Measurements from ENCODE around the gene ADPRH. TPM values are rescaled to one million over a fixed set of nuclear protein-coding genes. Genes with fewer than 3 reads are reported as not detected.

The ADPRH gene
- total and polyA plus RNA-seq, 10 of the 15 experiments (the other 5 are each of a cell fraction or from before 2014, with no cell fraction given) = 2.3 to 32.6 (median 19.0) TPM

DNA sequence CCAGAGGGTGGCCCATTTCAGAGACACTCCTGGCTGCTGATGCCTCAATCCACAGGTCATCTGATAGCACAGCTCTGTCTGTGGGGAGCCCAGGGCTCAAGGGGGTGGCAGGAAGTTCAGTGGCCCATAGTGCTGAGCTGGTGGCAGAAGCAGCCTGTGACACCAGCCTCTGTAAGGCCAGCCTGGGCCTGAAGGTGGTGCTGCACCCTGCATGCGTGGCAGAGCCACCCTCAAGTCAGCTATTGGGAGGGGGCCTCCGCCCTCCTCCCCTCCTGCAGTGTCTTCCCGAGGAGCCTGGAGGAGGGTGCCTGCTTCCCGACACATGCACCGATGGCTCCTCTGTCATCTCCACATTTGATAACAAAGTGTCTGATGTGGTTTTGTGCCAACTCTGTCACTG, 21.4 kb downstream of the ADPRH start (continued):
- 0 out of 2 replicates have a peak, but pooled peaks have one; percentile 24 for TF ChIP-seq NR2F1 (conservative IDR thresholded peaks at IDR 0.05)
- TF ChIP-seq ZZZ3 (IDR thresholded peaks at IDR 0.05; ENCODE audit: control insufficient read depth, insufficient read length, low read depth) = no peak
- peak; percentile 80 for TF ChIP-seq RELA (IDR thresholded peaks at IDR 0.05; ENCODE audit: borderline replicate concordance, partially characterized antibody)
- TF ChIP-seq, protein P1, sequence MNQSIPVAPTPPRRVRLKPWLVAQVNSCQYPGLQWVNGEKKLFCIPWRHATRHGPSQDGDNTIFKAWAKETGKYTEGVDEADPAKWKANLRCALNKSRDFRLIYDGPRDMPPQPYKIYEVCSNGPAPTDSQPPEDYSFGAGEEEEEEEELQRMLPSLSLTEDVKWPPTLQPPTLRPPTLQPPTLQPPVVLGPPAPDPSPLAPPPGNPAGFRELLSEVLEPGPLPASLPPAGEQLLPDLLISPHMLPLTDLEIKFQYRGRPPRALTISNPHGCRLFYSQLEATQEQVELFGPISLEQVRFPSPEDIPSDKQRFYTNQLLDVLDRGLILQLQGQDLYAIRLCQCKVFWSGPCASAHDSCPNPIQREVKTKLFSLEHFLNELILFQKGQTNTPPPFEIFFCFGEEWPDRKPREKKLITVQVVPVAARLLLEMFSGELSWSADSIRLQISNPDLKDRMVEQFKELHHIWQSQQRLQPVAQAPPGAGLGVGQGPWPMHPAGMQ (IDR thresholded peaks at IDR 0.05; ENCODE audit: borderline replicate concordance) = no peak
- TF ChIP-seq RAD51 (IDR thresholded peaks at IDR 0.05) = 0 out of 2 replicates have a peak, but pooled peaks have one; percentile 14
- no peak for TF ChIP-seq ZSCAN29 (IDR thresholded peaks at IDR 0.05)
- TF ChIP-seq, protein P2, sequence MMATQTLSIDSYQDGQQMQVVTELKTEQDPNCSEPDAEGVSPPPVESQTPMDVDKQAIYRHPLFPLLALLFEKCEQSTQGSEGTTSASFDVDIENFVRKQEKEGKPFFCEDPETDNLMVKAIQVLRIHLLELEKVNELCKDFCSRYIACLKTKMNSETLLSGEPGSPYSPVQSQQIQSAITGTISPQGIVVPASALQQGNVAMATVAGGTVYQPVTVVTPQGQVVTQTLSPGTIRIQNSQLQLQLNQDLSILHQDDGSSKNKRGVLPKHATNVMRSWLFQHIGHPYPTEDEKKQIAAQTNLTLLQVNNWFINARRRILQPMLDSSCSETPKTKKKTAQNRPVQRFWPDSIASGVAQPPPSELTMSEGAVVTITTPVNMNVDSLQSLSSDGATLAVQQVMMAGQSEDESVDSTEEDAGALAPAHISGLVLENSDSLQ (IDR thresholded peaks at IDR 0.05) = no peak
- no peak for TF ChIP-seq FOS (IDR thresholded peaks at IDR 0.05; ENCODE audit: borderline replicate concordance, extremely low read depth, insufficient read length)
- no peak for TF ChIP-seq CHD4 (IDR thresholded peaks at IDR 0.05)
- TF ChIP-seq, protein P3, sequence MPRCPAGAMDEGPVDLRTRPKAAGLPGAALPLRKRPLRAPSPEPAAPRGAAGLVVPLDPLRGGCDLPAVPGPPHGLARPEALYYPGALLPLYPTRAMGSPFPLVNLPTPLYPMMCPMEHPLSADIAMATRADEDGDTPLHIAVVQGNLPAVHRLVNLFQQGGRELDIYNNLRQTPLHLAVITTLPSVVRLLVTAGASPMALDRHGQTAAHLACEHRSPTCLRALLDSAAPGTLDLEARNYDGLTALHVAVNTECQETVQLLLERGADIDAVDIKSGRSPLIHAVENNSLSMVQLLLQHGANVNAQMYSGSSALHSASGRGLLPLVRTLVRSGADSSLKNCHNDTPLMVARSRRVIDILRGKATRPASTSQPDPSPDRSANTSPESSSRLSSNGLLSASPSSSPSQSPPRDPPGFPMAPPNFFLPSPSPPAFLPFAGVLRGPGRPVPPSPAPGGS (IDR thresholded peaks at IDR 0.05; ENCODE audit: borderline replicate concordance, insufficient read depth, low read depth, low read length, poor library complexity, severe bottlenecking) = no peak
- TF ChIP-seq, protein P4, sequence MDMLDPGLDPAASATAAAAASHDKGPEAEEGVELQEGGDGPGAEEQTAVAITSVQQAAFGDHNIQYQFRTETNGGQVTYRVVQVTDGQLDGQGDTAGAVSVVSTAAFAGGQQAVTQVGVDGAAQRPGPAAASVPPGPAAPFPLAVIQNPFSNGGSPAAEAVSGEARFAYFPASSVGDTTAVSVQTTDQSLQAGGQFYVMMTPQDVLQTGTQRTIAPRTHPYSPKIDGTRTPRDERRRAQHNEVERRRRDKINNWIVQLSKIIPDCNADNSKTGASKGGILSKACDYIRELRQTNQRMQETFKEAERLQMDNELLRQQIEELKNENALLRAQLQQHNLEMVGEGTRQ (IDR thresholded peaks at IDR 0.05; ENCODE audit: borderline replicate concordance, low read depth, low read length) = no peak
- TF ChIP-seq TBL1XR1 (IDR thresholded peaks at IDR 0.05; ENCODE audit: low read depth, low read length) = 0 out of 2 replicates have a peak, but pooled peaks have one; percentile 57
- TF ChIP-seq, protein P5, sequence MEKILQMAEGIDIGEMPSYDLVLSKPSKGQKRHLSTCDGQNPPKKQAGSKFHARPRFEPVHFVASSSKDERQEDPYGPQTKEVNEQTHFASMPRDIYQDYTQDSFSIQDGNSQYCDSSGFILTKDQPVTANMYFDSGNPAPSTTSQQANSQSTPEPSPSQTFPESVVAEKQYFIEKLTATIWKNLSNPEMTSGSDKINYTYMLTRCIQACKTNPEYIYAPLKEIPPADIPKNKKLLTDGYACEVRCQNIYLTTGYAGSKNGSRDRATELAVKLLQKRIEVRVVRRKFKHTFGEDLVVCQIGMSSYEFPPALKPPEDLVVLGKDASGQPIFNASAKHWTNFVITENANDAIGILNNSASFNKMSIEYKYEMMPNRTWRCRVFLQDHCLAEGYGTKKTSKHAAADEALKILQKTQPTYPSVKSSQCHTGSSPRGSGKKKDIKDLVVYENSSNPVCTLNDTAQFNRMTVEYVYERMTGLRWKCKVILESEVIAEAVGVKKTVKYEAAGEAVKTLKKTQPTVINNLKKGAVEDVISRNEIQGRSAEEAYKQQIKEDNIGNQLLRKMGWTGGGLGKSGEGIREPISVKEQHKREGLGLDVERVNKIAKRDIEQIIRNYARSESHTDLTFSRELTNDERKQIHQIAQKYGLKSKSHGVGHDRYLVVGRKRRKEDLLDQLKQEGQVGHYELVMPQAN (conservative IDR thresholded peaks at IDR 0.05) = peak; percentile 52; the same call in 1 of the 2 replicates
- peak; percentile 81; the same call in 1 of the 2 replicates for TF ChIP-seq NBN (IDR thresholded peaks at IDR 0.05)
- peak; percentile 92 for TF ChIP-seq SMARCA5 (IDR thresholded peaks at IDR 0.05)
- peak; percentile 55; the same call in 1 of the 2 replicates for TF ChIP-seq LARP7 (IDR thresholded peaks at IDR 0.05)
- TF ChIP-seq, protein P6, sequence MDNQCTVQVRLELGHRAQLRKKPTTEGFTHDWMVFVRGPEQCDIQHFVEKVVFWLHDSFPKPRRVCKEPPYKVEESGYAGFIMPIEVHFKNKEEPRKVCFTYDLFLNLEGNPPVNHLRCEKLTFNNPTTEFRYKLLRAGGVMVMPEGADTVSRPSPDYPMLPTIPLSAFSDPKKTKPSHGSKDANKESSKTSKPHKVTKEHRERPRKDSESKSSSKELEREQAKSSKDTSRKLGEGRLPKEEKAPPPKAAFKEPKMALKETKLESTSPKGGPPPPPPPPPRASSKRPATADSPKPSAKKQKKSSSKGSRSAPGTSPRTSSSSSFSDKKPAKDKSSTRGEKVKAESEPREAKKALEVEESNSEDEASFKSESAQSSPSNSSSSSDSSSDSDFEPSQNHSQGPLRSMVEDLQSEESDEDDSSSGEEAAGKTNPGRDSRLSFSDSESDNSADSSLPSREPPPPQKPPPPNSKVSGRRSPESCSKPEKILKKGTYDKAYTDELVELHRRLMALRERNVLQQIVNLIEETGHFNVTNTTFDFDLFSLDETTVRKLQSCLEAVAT (IDR thresholded peaks at IDR 0.05) = peak; percentile 16; the same call in 1 of the 2 replicates
- TF ChIP-seq, protein P7, sequence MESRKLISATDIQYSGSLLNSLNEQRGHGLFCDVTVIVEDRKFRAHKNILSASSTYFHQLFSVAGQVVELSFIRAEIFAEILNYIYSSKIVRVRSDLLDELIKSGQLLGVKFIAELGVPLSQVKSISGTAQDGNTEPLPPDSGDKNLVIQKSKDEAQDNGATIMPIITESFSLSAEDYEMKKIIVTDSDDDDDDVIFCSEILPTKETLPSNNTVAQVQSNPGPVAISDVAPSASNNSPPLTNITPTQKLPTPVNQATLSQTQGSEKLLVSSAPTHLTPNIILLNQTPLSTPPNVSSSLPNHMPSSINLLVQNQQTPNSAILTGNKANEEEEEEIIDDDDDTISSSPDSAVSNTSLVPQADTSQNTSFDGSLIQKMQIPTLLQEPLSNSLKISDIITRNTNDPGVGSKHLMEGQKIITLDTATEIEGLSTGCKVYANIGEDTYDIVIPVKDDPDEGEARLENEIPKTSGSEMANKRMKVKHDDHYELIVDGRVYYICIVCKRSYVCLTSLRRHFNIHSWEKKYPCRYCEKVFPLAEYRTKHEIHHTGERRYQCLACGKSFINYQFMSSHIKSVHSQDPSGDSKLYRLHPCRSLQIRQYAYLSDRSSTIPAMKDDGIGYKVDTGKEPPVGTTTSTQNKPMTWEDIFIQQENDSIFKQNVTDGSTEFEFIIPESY (IDR thresholded peaks at IDR 0.05) = no peak
- TF ChIP-seq POLR2AphosphoS2 (IDR thresholded peaks at IDR 0.05; ENCODE audit: low read depth, low read length) = no peak; the same call in 1 of the 2 replicates
- no peak for TF ChIP-seq BMI1 (IDR thresholded peaks at IDR 0.05; ENCODE audit: borderline replicate concordance)
- no peak; the same call in 1 of the 2 replicates for TF ChIP-seq ESRRA (IDR thresholded peaks at IDR 0.05; ENCODE audit: low read length)
- TF ChIP-seq POLR2A (IDR thresholded peaks at IDR 0.05; ENCODE audit: low read depth, low read length) = peak; percentile 66
